Breast epithelium (tissue), 3 donors: ENCODE data around the gene ANGPTL5.

ENCODE experiments used
- CTCF ChIP-seq, 3 donors: fragments of 450-650 bp; IDR thresholded peaks; one replicate each; pipeline ENCODE4 v1.5.1; 2016 to 2017; ENCODE audit warnings: antibody characterized with exemption in 3 of 3, mild to moderate bottlenecking in 3 of 3, moderate library complexity in 3 of 3
- POLR2AphosphoS5 ChIP-seq, 3 donors: sonication (generic); formaldehyde crosslinking; IDR thresholded peaks; one replicate each; pipeline ENCODE4 v1.6.1; 2017; ENCODE audit warnings: antibody characterized with exemption in 3 of 3

GRCh38 chr11:101860696-101861427 lies 55.5 kb downstream of the ANGPTL5 start:
- no peak for TF ChIP-seq POLR2AphosphoS5 (IDR thresholded peaks at IDR 0.05)
- TF ChIP-seq CTCF (IDR thresholded peaks at IDR 0.05) = peak; percentile 49 to 76 (median 68)
